HG03039 (cell line): ENCODE results near the gene PRADC1.

Source experiments
- ATAC-seq: cut with Tn5 transposase; IDR thresholded peaks from one replicate; pipeline ENCODE4 v1.9.1; 2021; ENCODE audit warnings: mild to moderate bottlenecking, moderate library complexity; ENCODE audit not compliant: unreplicated experiment

Gene PRADC1

DNA sequence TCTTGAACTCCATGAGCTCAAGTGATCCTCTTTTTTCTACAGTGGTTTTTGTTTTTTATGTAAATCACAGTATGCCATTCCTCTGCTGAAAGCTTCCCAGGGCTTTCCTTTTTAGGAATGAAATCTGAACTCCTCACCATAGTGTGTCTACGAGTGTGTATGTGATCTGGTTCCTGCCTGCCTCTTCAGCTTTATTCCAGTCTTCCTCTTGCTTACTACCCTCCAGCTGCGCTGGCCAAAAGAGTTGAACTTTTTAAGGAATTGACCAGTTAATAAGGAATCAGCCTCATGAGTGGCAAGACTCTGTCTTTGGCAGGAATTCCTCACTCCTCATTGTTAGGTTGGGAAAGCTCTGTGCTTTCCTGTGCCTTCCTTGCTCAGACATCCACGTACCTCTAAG, 5.1 kb upstream of the PRADC1 start:
- no peak for ATAC-seq

DNA sequence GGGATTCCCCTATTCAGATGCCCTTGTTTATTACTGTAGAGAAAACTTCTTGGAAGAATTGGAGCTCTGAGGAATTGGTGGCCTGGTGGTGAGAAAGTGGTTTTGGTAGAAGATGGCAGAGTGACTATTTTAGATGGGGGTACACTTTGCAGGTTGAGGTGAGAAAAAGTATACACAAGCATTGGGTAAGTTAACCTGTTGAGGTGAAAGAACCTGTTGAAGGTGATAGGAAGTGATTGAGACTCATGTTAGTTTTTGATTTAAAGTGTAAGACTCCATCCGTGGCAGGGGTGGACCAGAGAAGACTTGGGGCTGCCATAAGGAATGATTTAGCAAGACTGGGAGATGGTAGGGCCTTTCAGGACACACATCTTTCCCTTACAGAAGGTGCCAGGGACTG, 4.1 kb upstream of the PRADC1 start:
- ATAC-seq = no peak

DNA sequence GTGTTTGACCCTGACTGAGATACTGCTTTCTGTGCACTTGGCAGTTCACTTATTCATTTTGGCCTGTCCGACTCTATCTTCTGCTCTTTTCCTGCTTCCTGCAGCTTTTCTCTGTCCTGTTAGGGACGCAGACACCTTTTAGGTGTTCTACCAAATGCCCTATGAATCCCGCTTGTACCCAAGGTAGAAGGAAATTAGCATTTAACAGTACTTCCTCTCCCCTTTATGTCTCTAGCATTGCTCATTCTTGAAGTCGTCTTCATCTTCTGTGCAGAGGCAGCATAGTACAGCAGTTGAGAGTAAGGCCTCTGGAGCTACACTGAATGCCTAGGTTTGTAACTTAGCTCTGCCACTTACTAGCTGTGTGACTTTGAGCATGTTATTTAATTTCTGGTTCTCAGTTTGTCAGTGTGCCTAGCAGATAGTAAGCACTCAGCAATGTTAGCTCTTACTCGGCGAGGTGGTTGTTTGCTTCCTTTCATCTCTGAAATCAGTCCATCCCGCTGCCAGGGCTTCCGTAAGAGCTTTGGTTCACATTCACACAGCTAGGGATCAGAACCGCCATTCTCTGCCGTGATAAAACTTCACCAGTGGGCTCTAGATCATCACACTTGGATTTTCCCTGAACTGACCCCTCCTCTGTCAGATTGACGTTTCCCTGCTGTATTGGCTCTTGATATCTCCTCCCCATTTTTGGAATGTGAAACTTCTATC, 2.4 kb upstream of the PRADC1 start:
- ATAC-seq = no peak

DNA sequence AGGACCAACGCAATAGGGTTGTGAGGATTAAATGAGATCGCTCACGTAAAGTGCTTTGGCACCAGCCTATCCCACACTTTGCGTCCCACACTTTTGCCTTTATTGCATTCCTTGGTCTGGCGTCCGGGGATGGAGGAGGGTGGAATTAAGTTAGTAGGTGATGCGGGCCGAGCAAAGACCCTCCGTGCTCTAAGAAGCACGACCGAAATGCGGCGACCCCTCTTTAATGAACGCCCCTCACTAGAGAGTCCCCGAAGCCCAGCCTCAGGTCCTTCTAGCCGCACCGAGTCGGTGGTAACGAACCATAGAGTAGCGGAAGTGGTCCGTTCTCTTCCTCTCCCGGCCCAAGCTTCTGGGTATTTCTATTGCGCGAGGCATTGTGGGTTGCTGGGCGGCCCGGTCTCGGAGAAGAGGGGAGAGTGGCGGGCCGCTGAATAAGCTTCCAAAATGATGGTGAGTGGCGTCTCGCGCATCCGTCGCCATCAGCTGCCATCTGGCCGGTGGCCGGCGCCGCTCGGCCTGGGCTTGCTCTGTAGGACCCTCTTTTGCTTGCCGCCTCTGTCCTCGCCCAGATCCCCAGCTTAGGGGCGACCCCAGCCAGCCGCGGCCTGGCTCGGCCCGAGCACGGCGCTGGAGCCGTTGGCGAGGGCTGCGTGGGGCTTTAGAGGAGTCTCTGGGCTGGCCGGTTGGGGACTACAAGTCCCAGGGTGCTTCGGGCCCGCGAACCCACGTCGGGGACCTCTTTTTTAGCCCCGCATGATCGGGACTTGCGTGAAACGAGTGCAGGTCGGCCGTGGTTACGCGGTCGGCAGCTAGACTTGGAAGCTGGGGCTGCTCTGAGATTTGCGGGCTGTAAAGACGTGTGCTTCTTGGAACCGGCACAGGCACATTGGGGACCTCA, 1.1 kb upstream of the PRADC1 start, which contains the start of gene CCT7:
TSS of gene CCT7 (plus strand) at position 377 of the 901 bp plus-strand sequence. CDS start at position 448, 71 bp downstream.
- peak; percentile 52 for ATAC-seq

DNA sequence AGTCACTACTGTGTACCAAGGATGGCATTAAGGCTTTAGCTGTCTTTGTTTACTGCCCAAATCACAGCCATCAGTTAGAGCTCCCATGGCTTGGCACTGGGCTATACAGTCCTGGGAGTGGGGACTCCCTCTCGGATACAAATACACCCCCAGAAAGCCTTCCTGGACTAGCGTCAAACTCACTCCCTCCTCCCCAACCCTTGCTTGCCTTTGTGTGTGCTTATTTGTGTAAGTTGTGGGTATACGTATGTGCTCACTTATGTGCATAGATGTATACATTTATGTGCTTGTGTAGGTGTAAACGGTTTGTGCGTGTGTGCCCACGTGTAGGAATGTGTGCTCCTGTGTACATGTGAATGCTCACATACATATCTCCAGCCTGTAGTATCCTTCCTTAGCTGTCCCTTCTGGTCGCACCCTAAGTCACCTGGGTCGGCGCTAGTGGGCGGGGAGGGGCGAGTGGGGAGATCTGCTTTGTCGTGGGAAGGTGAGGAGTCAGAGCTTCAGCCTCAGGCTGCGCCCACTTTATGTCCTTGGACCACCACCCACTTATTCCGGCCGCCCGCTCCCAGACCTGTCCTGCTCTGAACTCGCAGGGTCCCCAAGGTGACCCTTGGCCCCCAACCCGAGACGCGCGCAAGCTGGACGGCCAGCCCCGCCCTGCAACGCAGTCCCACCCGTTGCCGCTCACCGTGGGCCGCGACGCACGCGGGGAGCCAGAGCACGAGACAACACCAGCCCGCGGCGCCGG, 461 bp downstream of the PRADC1 start:
- no peak for ATAC-seq

DNA sequence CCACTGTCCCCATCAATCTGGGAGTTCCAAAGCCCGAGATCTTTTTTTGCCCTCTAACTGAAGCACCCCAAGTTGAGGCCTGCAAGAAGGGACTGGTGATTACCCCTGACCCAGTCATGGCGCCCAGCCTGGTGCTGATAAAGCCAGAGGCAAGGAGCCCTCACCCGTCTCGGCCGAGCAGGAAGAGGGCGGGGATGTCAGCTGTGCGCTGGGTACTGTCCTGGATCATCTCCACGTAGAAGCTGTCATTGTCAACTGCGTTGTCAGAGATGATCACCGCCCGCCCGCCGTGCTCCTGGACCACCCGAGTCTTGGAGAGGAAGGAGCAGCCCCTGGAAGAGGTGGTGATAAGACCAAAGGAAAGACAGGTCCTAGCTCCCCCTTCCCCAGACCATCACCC, 4.4 kb downstream of the PRADC1 start:
- ATAC-seq = no peak

DNA sequence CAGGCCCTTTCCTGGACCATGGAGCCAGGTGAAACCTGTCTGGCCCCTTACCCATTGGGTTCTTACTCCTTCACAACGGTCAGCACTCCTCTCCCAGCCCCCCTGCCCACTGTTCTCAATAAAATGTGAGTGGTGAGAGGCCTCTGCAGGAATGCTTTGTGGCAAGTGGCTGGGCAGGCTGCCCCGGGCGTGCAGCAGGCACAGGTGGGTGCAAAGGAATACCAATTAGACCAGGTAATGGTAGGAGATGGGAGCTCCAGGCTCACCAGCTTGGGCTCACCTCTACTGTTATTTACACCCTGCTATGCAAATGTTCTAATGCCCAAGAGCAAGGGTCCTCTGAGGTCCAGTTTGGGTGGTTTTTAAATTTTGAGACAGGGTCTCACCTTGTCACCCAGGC, 6.0 kb downstream of the PRADC1 start:
- ATAC-seq = no peak

DNA sequence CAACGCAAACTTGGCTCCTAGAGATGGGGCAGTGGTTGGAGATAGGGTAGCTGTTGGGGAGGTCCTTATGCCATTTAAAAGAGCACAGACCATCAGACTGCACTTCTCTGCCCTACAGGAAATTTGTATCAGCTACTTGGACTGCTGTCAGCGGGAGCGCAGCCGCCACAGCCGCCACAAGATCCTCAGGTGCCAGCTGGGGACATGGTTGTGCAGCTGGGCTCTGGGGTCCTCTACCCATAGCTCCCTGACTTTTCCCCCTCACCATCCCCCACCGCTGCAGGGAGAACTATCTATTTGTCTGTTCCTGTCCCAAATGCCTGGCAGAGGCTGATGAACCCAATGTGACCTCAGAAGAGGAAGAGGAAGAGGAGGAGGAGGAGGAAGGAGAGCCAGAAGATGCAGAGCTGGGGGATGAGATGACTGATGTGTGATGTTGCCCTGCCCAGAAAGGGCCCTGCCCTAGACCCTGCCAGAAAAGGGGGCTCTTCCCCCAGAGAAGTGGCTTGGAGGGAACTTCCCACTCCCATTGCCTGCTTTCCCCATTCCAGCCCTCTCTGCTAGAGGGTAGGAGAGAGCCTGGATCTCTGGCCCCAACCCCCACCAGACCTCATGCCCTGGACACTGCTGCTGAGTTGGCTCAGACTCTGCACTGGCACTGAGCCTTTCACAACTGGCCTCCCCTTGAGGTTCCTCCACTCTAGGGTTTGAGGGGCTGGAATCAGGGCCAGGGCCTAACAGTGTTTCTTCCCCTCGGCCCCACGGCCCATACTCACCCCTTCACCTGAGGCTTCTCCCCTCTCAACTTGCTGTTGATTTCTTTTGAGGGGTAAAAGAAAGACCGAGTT, 7.3 kb downstream of the PRADC1 start:
- ATAC-seq = no peak

DNA sequence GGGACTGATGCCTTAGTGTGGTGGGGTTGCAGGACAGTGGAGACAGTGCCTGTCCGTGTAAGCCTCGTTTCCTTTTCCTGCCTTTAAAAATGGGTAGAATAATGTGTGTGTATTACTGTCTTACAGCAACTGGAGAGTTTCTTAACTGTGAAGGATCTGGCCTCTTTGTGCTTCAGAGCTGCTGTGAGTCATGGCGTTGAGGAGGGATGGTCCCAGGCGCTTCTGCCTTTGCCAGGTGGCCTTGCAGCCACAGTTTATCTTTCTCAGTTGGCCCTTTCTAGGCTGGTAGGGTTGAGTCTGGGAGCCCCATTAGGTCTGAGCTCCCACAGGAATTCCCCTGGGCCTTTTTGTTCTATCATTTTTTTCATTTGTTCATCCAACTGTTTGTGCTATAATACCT, 9.2 kb downstream of the PRADC1 start:
- ATAC-seq = no peak

DNA sequence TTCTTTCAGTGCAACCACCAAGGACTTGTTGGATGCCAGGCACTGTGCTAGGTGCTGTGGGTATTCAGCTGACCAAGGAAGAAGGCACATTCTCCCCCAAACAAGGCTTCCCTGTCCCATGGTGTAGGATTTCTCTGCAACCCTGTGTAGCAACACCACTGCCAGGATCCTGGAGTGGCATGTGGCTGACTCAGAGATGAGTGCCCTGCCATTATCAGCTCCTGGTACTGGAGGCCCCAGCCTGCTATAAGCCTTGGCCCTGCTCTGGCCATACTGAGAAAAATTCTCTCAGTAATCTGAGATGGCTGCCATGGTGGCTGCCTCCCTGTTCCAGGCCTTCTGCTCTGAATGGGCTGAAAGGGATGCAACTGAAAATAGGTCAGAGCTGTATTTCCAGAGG, 14.7 kb downstream of the PRADC1 start:
- no peak for ATAC-seq

DNA sequence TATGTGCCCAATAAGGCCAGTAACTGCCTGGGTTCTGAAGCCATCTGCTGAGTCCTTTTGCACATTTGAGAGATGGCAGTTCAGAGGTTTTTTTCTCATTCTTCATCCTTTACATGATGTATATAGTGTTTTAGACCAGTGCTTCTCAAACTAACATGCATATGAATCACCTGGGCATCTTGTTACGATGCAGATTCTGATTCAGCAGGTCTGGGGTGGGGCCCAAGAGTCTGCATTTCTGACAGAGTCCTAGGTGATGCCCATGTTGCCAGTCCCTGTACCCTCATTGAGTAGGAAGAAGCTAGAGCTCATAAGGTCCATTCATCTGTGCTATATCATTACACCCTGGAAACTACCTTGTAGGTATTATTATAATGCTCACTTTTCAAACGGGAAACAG, 15.2 kb downstream of the PRADC1 start:
- ATAC-seq = no peak

DNA sequence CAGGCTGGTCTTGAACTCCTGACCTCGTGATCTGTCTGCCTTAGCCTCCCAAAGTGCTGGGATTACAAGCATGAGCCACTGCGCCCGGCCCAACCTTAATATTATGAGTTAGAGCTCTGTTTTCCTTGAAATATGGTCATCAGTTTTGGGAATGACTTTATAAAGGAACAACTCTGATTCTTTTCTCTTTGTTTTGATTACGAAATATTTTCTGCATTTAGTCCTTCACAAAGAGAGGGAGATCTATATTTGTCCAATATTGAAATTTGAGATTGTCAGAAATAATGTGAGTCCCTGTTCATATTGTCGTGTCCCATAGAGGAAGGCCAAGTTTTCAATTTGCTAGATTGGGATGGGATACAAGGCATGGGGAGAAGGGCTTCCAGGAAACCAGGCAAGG, 15.9 kb downstream of the PRADC1 start:
- no peak for ATAC-seq

DNA sequence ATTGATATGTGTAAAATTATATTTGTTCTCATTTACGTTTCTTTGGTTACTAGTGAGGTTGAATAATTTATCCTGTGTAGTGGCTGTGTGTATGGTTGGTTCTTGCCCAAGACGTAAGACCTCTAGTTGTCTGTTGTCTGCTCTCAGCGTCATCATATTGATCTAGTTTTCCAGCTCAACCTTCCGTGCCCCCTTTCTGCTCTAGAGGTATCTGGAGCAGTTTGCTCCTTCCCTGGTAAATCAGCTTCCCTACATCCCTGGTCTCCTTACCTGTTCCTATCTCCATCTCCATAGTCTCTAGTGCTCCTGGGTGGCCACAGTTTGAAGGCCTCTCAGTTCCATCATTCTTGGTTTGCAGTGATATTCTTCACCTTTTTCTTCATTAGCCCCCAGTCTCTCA, 17.8 kb downstream of the PRADC1 start:
- ATAC-seq = no peak

DNA sequence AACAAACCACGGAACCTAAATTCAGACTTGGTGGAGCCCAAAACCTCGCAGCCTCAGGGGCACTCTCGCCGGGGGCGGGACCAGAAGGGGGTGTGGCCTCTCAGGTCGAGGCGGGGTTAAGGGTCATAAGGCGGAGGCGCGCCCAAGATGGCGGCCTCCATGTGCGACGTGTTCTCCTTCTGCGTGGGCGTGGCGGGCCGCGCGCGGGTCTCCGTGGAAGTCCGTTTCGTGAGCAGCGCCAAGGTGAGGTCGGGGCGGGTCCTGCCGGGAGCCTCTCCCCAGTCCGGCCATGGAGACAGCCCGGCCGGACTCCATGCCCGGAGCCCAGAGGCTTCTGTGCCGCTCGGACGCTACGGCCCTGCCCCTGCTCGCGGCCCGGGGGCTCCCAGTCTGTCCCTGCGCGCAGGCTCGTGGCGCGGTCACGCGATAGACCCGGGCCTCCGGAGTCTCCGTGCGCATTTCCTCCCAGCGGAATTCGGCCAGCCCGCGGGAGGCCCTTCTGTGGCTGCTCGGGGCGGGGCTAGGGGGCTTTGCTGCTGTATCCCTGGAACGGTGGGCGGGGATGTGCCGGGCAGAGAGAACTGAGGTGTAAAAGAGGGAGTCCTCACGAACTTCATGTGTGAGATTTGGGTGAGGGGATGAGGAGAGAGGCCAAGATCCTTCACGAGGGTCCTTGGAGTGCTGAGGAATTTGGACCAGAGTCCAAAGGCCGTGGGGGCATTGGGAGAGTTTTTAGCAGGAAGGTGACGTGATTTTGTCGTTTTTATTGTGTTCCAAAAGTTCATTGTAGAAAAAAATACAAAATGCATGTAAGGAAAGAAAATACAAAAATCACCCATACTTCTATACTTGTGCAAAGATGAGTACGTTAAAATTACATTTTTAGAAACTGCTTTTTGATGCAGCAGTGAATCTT, 18.7 kb downstream of the PRADC1 start, which contains the start of gene SMYD5:
TSS of gene SMYD5 (plus strand) at position 126 of the 916 bp plus-strand sequence. CDS start at position 148, 22 bp downstream.
- peak; percentile 81 for ATAC-seq

DNA sequence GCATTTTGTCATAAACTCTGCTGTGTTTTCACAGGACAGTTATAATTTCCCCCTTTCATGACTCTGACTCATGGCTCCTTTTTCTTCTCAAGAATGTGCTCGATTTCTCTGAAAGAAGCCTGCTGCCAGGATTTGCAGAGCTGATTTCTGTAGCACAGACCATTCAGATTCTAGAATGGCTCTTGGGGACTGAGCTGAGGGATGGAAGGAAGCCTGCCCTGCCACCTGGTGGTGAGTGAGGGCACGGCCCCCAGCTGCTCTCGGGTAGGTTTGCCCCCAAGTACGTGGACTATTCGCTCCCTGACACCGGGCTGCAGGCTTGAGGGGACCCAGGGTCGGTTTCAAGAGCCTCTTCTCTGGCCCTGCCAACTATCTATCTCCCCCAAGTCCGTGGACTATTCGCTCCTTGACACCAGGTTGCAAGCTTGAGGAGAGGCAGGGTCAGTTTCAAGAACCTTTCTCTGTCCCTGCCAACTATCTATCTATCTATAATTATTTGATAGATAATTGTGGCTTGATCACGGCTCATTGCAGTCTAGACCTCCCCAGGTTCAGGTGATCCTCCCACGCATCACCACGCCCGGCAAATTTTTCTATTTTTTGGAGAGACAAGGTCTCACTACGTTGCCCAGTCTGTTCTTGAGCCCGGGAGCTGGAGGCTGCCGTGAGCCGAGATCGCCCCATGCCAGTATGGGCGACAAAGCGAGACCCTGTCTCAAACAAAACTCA, 20.4 kb downstream of the PRADC1 start:
- peak; percentile 56 for ATAC-seq

DNA sequence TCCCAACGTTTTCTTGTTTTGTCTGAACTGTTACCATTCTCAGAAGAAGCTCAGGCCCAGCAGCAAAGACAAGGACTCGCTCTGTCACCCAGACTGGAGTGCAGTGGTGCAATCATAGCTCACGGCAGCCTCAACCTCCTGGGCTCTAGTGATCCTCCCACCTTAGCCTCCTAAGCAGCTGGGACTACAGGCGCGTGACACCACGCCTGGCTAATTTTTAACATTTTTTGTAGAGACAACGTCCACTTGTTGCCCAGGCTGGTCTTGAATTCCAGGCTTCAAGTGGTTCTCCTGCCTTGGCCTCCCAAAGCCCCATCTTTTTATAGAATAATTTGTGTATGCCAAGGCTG, 21.0 kb downstream of the PRADC1 start:
- ATAC-seq = no peak

DNA sequence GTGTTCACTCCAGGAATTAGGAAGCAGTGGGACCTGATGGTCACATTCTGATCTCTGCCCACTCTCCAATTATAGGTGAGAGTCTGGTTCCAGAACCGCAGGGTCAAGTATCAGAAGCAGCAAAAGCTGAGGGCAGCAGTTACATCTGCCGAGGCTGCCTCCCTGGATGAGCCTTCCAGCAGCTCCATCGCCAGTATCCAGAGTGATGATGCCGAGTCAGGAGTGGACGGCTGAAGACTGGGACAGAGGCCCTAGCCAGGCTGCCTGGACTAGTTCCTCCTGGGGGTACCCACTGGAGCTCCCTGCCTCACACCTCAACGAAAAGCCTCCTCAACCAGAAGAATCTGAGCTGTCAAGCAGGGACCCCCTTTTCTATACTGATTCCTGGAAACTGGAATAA, 22.3 kb downstream of the PRADC1 start:
- ATAC-seq = no peak

DNA sequence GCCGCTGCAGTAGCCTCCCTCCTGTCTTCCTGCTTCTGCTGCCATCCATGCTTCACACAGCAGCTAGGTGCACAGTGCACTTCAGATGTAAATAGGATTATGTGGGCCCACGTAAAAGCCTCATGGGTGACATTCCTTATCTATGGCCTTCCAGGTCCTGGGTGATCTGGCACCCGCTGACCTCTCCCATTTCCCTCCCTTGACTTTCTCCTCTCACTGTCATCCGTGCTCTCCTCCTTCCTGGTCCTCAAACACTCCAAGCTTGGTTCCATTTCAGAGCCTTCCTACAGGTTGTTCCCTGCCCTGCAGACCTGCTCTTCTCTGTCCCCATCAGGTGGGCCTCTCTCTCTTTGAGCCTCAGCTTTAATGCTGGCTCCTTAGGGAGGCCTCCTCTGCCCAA, 23.0 kb downstream of the PRADC1 start:
- no peak for ATAC-seq

DNA sequence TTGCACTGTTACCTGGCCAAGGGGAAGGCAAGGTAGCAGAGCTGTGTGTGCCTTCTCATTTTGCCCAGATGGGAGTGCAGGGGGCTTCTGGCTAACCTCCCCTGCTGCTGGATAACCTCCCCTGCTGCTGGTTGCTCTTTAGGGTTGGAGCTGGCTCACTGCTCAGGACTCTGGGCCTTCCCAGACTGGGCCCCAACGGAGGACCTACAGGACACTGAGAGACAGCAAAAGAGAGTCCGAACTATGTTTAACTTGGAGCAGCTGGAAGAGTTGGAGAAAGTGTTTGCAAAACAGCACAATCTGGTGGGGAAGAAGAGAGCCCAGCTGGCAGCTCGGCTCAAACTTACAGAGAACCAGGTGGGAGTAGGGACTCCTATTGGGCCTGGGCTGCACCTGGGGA, 24.8 kb downstream of the PRADC1 start:
- no peak for ATAC-seq
